T-helper 1 cell treated with Interleukin-12 subunit alpha and Interleukin-12 subunit beta and Interleukin-4 antibody, amounts not matched to agents 30 ng/mL and 1 ng/mL, for 36 hours (primary cell): ENCODE measurements around the gene PARG. TPM values are rescaled to one million over a fixed set of nuclear protein-coding genes. Genes with fewer than 3 reads are reported as not detected.

Experiments used
- total RNA-seq: library from RNA; stranded (reverse); gene quantifications from 2 replicates; pipeline ENCODE4 v1.2.3, GENCODE V29; 2022

PARG gene
- total RNA-seq, 1 donor from 2014 or later, result 33.2 TPM

Other genes with a start within 250 kb of the PARG start
- 0.12 TPM in 1 of 2 replicates, not detected in the other for gene OGDHL, start 179.7 kb downstream of the PARG start, total RNA-seq
- gene TIMM23B, start within 50 bp of the PARG start, total RNA-seq, result 21.8 and 23.5 TPM in 2 replicates
- gene AGAP6, start 46.4 kb upstream of the PARG start, total RNA-seq, result 20.9 TPM in 2 replicates
- gene WASHC2A, start 125.9 kb upstream of the PARG start, total RNA-seq, result 36.5 and 44.8 TPM in 2 replicates